Activated T-helper 2 cell treated with anti-CD3 and anti-CD28 coated beads, Interferon-gamma antibody, Interleukin-2, Interleukin-4, amounts not matched to agents 10 μg/mL and 5 μg/mL and 100 μg/mL, durations not matched to agents 14 hours and 24 hours and 36 hours (primary cell): ENCODE measurements around the gene GPR78. TPM values are rescaled to one million over a fixed set of nuclear protein-coding genes. Genes with fewer than 3 reads are reported as not detected.

Experiments
- DNase-seq: peaks from one replicate; pipeline ENCODE4 v3.0.0; 2021; ENCODE audit warnings: low spot score
- H3K27ac Mint-ChIP-seq: one replicate; pipeline ENCODE4 v1.8.0; 2021; ENCODE audit warnings: mixed read lengths
- H3K27me3 Mint-ChIP-seq: one replicate; pipeline ENCODE4 v1.8.0; 2021; ENCODE audit warnings: low read depth, mixed read lengths
- H3K36me3 Mint-ChIP-seq: one replicate; pipeline ENCODE4 v1.8.0; 2021; ENCODE audit warnings: low read depth, mixed read lengths
- H3K4me1 Mint-ChIP-seq: one replicate; pipeline ENCODE4 v1.8.0; 2021; ENCODE audit warnings: low read depth, mixed read lengths
- H3K4me3 Mint-ChIP-seq: one replicate; pipeline ENCODE4 v1.8.0; 2021; ENCODE audit warnings: low read depth, mild to moderate bottlenecking, moderate library complexity, mixed read lengths
- H3K9me3 Mint-ChIP-seq: one replicate; pipeline ENCODE4 v1.8.0; 2021; ENCODE audit warnings: mixed read lengths
- intact Hi-C: fragments of 100-400 bp; cut with micrococcal nuclease; formaldehyde crosslinking; loops from one replicate; pipeline ENCODE4 v1.15.1; 2023
- total RNA-seq: library from RNA; stranded (reverse); gene quantifications from 2 replicates; pipeline ENCODE4 v1.2.3, GENCODE V29; 2022

The GPR78 gene
- total RNA-seq, 1 donor from 2014 or later: not detected

DNA sequence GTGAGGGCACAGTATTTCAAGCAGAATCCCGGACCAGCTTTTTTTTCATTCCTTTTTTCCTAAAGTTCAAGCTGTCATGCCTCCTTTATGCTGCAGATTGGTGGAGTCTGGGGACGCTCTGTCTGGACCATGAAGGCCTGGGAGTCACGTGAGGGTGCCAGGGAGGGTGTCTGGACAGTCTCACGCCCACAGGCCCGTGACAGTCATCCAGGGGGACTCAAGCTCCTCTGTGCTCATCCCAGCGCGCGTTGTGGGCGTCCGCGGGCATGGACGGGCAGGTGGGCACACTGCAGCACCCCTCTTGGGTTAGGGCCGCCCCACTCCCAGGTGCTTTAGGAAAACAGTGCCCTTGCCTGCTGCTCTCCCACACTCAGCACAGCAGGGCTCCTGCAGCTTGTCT, 17.1 kb downstream of the GPR78 start:
- Mint-ChIP-seq H3K27ac (no peak overlapping the region), H3K9me3 (no peaks in the 10 kb centered on the region), H3K27me3 (peaks cover 11% of the 10 kb centered on the region), H3K36me3 (no peaks in the 10 kb centered on the region), H3K4me3 (no peak overlapping the region), H3K4me1 (no peaks in the 10 kb centered on the region)
- intact Hi-C loops: no loop called here
- DNase-seq: no peak

DNA sequence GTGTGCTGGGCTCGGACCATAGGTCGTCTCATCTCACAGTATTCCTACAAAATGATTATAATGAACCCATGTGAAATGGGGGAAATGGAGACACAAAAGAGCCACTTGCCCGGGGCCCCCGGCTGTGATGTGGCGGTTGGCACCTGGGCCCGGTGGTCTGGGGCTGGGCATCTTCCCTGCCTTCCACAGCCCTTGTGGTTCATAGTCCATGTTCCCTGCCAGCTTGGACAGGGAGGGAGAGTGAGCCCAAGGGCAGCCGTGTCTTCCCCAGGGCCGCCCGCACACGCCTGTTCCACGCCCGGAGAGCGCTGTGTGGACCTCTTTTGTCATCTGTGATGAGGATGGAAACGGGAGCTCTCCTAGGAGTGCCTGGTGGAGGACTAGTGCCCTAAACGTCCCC, 17.6 kb downstream of the GPR78 start:
- H3K4me3 Mint-ChIP-seq: no peak overlapping the region
- no peaks in the 10 kb centered on the region for H3K36me3 Mint-ChIP-seq
- no peak for DNase-seq
- peaks cover 11% of the 10 kb centered on the region for H3K27me3 Mint-ChIP-seq
- H3K27ac Mint-ChIP-seq: no peak overlapping the region
- H3K9me3 Mint-ChIP-seq: no peaks in the 10 kb centered on the region
- no peaks in the 10 kb centered on the region for H3K4me1 Mint-ChIP-seq
- intact Hi-C loops: no loop called here

DNA sequence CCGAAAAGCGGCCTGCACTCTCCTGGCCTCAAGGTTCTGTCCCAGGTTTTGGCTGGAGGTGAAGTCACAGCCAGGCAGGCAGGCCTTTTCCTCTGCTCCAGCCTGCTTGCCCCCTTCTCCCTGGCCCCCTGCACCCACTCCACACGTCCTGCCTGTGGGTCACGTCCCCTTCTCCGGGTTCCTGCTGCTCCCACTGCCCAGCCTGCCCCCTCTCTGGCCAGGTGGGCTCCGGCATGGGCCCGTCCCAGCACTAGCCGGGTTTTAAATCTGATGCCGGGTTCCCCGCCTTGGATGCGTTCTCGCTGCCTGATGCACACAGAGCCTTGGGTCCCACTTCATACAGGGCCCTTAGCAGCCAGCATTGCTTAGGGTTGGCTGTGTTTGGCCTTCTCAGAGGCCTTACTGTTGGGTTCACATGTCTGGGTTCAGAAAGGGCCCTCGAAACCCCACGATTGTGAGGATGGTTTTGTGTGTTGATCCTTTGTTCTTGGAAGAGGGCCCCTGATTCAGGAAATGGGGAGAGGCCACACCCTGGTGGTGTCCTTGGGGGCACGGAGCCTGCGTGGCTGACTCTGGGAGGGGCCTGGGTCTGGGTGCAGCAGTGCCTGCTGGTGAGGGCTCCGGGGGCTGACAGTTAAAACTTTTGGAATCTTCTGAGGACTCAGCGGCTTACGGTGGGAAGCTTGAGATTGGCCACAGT, 18.3 kb downstream of the GPR78 start:
- intact Hi-C loops: no loop called here
- Mint-ChIP-seq H3K36me3 (no peaks in the 10 kb centered on the region), H3K27ac (no peak overlapping the region)

DNA sequence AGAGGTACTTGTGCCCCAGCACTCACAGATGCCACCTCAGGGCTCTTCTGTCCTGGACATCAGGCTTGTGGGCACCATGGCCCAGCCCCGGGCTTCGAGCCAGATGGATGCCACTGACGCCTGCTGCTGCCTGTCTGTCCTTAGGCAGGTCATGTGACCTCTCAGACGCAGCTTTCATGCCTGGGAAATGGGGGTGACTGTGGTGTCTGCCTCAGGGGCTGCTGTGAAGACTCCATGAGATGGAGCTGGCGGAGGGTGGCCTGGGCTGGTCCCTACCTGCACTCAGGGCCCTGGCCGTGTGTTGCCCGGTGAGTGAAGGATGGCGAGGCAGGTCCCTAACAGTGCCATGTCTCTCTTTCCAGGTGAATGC, 18.9 kb downstream of the GPR78 start:
- no peak overlapping the region for H3K4me3 Mint-ChIP-seq
- intact Hi-C loops: no loop called here
- no peak overlapping the region for H3K27ac Mint-ChIP-seq
- DNase-seq: no peak
- no peaks in the 10 kb centered on the region for H3K36me3 Mint-ChIP-seq
- no peaks in the 10 kb centered on the region for H3K9me3 Mint-ChIP-seq
- H3K4me1 Mint-ChIP-seq: no peaks in the 10 kb centered on the region
- H3K27me3 Mint-ChIP-seq: peaks cover 4% of the 10 kb centered on the region

More for the DNA sequence above, 18.3 kb downstream of the GPR78 start:
- Mint-ChIP-seq H3K27me3 (peaks cover 9% of the 10 kb centered on the region), H3K4me3 (no peak overlapping the region), H3K4me1 (no peaks in the 10 kb centered on the region), H3K9me3 (no peaks in the 10 kb centered on the region)
- DNase-seq: no peak

DNA sequence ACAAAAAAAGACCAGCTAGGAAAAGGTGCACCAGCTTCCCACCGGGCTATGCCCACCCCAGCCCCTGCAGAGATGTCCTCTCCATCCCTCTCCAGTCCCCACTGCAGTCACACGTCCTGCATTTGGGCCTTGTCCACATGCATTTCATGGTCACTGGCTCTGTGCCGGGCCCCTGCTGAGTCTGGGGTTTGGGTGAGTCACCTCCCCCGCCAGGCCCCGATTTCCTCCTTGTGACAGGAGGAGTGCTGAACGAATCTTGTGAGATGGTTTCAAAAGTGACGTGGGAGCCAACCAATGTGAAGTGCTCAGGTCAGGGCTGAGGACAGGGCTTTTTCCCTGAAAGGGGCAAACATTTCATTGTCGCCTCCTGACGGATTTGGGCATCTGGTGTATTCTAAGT, 19.5 kb downstream of the GPR78 start:
- DNase-seq: no peak
- Mint-ChIP-seq H3K27ac (no peak overlapping the region), H3K4me3 (no peak overlapping the region)

DNA sequence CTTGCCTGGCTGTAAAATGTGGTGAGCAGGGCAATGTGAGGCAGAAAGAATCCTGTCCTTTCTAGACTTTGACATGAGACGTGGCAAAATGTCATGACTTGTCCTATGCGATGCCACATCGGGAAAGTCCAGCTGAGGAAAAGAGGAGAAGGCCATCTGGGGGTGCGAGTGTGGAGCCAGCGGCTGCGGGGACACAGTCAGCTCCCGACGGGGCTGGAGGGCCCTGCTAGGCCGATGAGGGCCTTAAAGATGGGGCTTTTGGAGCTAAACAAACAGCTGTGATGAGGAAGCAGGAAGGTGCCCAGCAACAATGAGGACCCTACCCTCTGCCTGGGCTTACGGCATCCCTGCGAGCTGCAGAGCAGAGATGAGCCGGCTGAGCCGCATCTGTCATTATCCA, 20.1 kb downstream of the GPR78 start:
- H3K4me3 Mint-ChIP-seq: no peak overlapping the region
- H3K27ac Mint-ChIP-seq: no peak overlapping the region
- intact Hi-C loops: loop anchor here (10.0 kb wide), 1 partner anchor 315 kb away; no protein-coding TSS in a partner anchor
- H3K4me1 Mint-ChIP-seq: no peaks in the 10 kb centered on the region
- no peaks in the 10 kb centered on the region for H3K27me3 Mint-ChIP-seq
- no peaks in the 10 kb centered on the region for H3K9me3 Mint-ChIP-seq
- H3K36me3 Mint-ChIP-seq: no peaks in the 10 kb centered on the region
- no peak for DNase-seq

More for the DNA sequence above, 19.5 kb downstream of the GPR78 start:
- intact Hi-C loops: loop anchor here (10.0 kb wide), 1 partner anchor 315 kb away; no protein-coding TSS in a partner anchor
- no peaks in the 10 kb centered on the region for H3K9me3 Mint-ChIP-seq
- no peaks in the 10 kb centered on the region for H3K27me3 Mint-ChIP-seq
- H3K36me3 Mint-ChIP-seq: no peaks in the 10 kb centered on the region
- no peaks in the 10 kb centered on the region for H3K4me1 Mint-ChIP-seq

DNA sequence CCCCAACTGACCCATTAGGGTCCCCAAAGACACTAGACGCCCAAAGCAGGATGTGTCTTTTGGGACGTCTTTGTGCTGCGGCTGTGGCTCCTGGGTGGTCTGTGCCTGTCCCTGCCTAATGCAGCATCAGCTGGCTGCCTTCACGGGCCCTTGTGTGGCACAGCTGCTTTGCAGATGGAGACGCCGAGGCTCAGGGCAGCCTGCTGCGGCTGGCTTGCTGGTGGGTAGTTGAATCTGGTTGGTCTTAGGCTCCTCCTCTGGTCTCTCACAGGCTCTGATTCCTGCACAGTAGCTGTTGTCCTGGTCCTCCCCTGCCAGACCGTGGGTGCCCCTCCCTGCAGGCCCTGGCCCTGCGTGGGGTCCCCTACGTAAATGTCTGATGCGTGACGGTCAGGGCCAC, 20.5 kb downstream of the GPR78 start:
- H3K36me3 Mint-ChIP-seq: no peaks in the 10 kb centered on the region
- intact Hi-C loops: loop anchor here (10.0 kb wide), 1 partner anchor 314 kb away; no protein-coding TSS in a partner anchor
- H3K27ac Mint-ChIP-seq: no peak overlapping the region
- H3K9me3 Mint-ChIP-seq: no peaks in the 10 kb centered on the region
- H3K27me3 Mint-ChIP-seq: no peaks in the 10 kb centered on the region
- no peaks in the 10 kb centered on the region for H3K4me1 Mint-ChIP-seq
- no peak overlapping the region for H3K4me3 Mint-ChIP-seq
- DNase-seq: no peak

DNA sequence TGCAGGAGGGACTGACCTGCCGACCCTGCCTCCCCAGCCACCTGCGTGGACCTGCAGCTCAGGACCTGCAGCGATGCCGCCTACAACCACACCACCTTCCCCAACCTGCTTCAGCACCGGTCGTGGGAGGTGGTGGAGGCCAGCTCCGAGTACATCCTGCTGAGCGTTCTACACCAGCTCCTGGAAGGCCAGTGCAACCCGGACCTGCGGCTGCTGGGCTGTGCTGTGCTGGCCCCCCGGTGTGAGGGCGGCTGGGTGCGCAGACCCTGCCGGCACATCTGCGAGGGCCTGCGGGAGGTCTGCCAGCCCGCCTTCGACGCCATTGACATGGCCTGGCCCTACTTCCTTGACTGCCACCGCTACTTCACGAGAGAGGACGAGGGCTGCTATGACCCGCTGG, 20.9 kb downstream of the GPR78 start:
- no peak overlapping the region for H3K4me3 Mint-ChIP-seq
- no peak for DNase-seq
- no peaks in the 10 kb centered on the region for H3K27me3 Mint-ChIP-seq
- intact Hi-C loops: loop anchor here (10.0 kb wide), 1 partner anchor 314 kb away; no protein-coding TSS in a partner anchor
- H3K27ac Mint-ChIP-seq: no peak overlapping the region
- no peaks in the 10 kb centered on the region for H3K36me3 Mint-ChIP-seq
- H3K9me3 Mint-ChIP-seq: no peaks in the 10 kb centered on the region
- H3K4me1 Mint-ChIP-seq: no peaks in the 10 kb centered on the region

DNA sequence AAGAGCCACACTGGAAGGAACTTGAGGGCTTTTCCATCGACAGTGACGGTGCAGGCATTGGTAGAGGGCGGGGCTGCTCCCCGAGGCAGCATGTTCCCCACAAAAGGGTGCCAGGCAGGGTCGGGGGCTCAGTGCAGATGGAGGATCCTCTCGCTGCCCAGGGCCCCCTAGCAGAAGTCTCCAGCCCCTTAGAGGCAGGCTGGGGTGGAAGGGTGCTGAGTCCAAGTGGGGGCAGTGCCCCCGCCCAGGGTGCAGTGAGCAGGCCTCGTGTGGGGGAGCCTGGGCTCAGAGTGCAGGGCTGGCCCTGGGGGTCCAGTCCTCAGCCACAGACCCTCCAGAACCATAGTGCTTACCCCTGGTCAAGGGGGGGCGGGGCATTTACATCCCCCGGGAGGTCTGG, 21.4 kb downstream of the GPR78 start:
- H3K27ac Mint-ChIP-seq: no peak overlapping the region
- H3K9me3 Mint-ChIP-seq: no peaks in the 10 kb centered on the region
- intact Hi-C loops: loop anchor here (10.0 kb wide), 1 partner anchor 313 kb away; no protein-coding TSS in a partner anchor
- H3K4me3 Mint-ChIP-seq: no peak overlapping the region
- no peaks in the 10 kb centered on the region for H3K36me3 Mint-ChIP-seq
- DNase-seq: no peak
- no peaks in the 10 kb centered on the region for H3K27me3 Mint-ChIP-seq
- no peaks in the 10 kb centered on the region for H3K4me1 Mint-ChIP-seq

DNA sequence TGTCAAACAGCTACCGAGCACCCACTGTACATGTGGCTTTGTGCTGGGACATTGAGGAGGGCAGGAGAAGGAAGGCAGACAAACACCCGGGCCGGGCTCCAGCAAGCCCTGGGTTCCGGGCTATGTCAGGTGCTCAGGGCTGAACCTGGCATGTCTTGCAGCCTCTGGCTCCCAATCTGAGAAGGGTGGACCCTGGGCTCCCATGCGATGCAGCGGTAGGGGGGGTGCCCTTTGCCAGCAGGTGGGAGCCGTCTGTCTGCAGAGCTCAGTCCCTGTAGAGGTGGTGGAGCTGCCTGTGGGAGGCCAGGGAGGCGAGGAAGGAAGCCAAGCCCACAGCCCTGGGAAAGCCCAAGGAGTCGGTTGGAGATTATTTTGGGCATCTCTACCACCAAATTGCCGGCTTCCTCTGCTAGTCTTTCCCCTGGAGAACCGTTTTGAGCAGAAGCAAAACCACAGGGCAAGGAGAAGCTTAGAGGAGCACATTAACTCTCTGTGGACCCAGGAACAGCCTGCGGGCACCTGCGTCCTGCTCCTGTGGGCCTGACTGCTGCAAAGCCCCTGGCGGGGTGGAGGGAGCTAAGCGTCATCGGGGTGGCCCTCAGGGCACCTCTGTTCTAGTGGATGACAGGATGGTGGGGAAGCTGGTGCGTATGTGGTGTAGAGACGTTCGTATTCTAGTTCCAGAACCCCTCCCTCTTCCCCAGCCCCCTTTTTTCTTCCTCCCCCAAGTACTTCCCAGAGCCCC, 22.7 kb downstream of the GPR78 start:
- no peak for DNase-seq
- Mint-ChIP-seq H3K27me3 (no peaks in the 10 kb centered on the region), H3K4me1 (no peaks in the 10 kb centered on the region), H3K36me3 (no peaks in the 10 kb centered on the region), H3K9me3 (no peaks in the 10 kb centered on the region), H3K27ac (no peak overlapping the region), H3K4me3 (no peak overlapping the region)
- intact Hi-C loops: loop anchor here (10.0 kb wide), 1 partner anchor 312 kb away; no protein-coding TSS in a partner anchor

DNA sequence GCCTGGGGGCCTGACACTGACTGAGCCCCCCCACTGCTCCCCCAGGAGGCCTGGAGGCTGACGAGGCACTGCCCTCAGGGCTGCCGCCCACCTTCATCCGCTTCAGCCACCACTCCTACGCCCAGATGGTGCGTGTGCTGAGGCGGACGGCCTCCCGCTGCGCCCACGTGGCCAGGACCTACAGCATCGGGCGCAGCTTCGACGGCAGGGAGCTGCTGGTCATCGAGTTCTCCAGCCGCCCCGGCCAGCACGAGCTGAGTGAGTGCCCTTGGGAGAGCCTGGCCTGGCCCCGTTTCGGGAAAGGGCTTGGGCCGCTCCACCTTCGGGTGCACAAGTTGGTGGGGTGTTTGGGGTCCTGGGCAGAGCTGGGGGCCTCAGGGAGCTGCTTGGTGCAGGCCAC, 23.7 kb downstream of the GPR78 start:
- H3K9me3 Mint-ChIP-seq: no peaks in the 10 kb centered on the region
- H3K4me1 Mint-ChIP-seq: no peaks in the 10 kb centered on the region
- no peak for DNase-seq
- intact Hi-C loops: loop anchor here (10.0 kb wide), 1 partner anchor 311 kb away; no protein-coding TSS in a partner anchor
- no peak overlapping the region for H3K27ac Mint-ChIP-seq
- no peaks in the 10 kb centered on the region for H3K27me3 Mint-ChIP-seq
- H3K36me3 Mint-ChIP-seq: no peaks in the 10 kb centered on the region
- no peak overlapping the region for H3K4me3 Mint-ChIP-seq

DNA sequence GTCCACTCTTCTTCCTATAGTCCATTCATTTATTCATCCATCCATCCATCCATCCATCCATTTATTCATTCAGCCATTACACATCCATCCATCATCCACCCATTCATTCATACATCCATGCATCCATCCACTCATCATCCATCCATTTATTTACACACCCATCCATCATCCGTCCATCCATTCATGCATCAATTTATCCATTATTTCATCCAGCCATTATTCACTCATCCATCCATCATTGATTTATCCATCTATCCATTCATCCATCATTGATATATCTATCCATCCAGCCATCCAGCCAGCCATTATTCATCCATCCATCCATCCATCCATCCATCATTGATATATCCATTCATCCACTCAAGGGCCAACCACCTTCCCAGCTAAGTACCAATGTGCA, 25.1 kb downstream of the GPR78 start:
- DNase-seq: no peak
- H3K4me1 Mint-ChIP-seq: no peaks in the 10 kb centered on the region
- no peak overlapping the region for H3K4me3 Mint-ChIP-seq
- intact Hi-C loops: loop anchor here (10.0 kb wide), 1 partner anchor 310 kb away; no protein-coding TSS in a partner anchor
- no peak overlapping the region for H3K27ac Mint-ChIP-seq
- no peaks in the 10 kb centered on the region for H3K9me3 Mint-ChIP-seq
- no peaks in the 10 kb centered on the region for H3K36me3 Mint-ChIP-seq
- no peaks in the 10 kb centered on the region for H3K27me3 Mint-ChIP-seq

DNA sequence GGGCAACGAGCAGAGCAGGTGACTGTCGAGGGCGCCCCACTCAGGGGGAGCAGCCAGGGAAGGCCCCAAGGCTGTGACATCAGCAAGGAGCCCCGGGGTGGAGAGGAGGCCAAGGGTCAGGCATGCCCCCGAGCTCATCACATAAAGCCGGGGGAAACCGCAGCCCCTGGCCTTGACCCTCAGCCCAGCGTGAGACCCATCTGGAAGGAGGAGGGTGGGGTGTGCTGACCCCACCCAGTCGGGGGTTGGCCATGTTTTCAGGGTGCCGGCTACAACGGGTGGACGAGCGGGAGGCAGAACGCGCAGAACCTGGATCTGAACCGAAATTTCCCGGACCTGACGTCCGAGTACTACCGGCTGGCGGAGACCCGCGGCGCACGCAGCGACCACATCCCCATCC, 26.3 kb downstream of the GPR78 start:
- no peak for DNase-seq
- no peak overlapping the region for H3K27ac Mint-ChIP-seq
- no peaks in the 10 kb centered on the region for H3K9me3 Mint-ChIP-seq
- H3K27me3 Mint-ChIP-seq: no peaks in the 10 kb centered on the region
- no peaks in the 10 kb centered on the region for H3K4me1 Mint-ChIP-seq
- no peaks in the 10 kb centered on the region for H3K36me3 Mint-ChIP-seq
- intact Hi-C loops: loop anchor here (10.0 kb wide), 1 partner anchor 308 kb away; no protein-coding TSS in a partner anchor
- no peak overlapping the region for H3K4me3 Mint-ChIP-seq
